Epithelial cell of esophagus (primary cell): ENCODE measurements around the gene ANXA11.
A peak's percentile ranks its signal among the peaks of the same experiment; 100 is the strongest.

Source experiments
- DNase-seq: peaks from one replicate; pipeline ENCODE4 v3.0.0; 2010; ENCODE audit warnings: low read depth
- H3K4me3 ChIP-seq: 2 replicates; pipeline ENCODE4 v1.5.1; 2011; ENCODE audit warnings: mild to moderate bottlenecking, low read length, control low read depth
- TF ChIP-seq, protein P1 (sequence below): IDR thresholded peaks from 2 replicates; pipeline ENCODE4 v1.5.1; 2011; ENCODE audit warnings: low read depth, mild to moderate bottlenecking, low read length, control low read depth, inconsistent platforms; ENCODE audit not compliant: insufficient read depth; ENCODE audit errors: missing control alignments

Gene ANXA11

DNA sequence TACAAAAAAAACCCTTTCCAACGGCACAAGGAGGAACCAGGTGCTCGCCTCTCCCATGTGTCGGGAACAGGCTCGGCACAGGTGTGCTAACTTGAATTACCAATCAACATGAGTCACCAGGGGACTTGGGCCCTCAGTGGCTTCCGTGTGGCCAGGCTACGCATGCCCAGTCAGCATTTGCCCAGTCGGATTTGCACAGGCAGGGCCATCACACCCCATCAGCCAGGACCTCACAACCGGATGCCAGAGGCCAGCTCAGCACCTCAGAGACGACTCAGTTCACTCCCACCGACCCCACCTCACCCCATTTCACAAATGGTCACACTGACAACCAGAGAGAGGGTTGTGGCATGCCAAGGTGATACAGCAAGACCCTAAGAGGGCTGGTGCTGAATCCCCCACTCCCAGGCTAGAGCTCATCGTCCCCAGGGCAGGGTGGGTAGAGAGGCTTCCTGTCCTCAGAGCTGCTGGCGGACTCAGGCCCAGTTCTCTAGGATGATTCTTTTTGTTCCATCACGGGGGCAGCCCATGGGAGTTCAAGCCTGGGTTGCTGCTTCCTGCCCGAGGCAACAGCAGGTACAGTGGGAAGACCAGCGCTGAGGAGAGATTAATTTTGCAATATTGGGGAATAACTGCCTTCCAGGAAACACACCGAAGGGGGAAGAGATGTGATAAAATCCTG is 13.6 kb downstream of the ANXA11 start:
- no peak overlapping the region for H3K4me3 ChIP-seq
- TF ChIP-seq, protein P1, sequence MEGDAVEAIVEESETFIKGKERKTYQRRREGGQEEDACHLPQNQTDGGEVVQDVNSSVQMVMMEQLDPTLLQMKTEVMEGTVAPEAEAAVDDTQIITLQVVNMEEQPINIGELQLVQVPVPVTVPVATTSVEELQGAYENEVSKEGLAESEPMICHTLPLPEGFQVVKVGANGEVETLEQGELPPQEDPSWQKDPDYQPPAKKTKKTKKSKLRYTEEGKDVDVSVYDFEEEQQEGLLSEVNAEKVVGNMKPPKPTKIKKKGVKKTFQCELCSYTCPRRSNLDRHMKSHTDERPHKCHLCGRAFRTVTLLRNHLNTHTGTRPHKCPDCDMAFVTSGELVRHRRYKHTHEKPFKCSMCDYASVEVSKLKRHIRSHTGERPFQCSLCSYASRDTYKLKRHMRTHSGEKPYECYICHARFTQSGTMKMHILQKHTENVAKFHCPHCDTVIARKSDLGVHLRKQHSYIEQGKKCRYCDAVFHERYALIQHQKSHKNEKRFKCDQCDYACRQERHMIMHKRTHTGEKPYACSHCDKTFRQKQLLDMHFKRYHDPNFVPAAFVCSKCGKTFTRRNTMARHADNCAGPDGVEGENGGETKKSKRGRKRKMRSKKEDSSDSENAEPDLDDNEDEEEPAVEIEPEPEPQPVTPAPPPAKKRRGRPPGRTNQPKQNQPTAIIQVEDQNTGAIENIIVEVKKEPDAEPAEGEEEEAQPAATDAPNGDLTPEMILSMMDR = no peak
- DNase-seq = peak; percentile 84

DNA sequence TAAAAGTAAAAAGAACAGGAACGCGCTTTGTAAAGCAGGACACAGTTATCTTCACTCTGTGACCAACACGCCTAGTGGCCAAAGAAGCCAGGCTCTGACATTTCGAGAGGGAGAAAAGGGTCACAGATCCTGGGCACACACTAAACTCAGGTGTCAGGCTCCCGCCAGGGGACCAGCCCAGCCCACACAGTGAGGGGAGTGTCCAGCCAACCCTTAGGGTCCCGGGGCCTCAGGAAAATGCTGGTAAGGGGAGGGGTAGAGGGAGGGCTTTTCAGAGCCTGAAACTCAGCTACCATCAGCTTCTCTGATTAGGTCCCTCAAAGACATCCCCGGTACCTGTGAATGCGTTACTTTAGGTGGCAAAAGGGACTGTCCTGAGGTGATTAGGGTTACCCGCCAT is 16.6 kb downstream of the ANXA11 start:
- no peak overlapping the region for H3K4me3 ChIP-seq
- TF ChIP-seq, protein P1 = no peak
- DNase-seq = no peak

DNA sequence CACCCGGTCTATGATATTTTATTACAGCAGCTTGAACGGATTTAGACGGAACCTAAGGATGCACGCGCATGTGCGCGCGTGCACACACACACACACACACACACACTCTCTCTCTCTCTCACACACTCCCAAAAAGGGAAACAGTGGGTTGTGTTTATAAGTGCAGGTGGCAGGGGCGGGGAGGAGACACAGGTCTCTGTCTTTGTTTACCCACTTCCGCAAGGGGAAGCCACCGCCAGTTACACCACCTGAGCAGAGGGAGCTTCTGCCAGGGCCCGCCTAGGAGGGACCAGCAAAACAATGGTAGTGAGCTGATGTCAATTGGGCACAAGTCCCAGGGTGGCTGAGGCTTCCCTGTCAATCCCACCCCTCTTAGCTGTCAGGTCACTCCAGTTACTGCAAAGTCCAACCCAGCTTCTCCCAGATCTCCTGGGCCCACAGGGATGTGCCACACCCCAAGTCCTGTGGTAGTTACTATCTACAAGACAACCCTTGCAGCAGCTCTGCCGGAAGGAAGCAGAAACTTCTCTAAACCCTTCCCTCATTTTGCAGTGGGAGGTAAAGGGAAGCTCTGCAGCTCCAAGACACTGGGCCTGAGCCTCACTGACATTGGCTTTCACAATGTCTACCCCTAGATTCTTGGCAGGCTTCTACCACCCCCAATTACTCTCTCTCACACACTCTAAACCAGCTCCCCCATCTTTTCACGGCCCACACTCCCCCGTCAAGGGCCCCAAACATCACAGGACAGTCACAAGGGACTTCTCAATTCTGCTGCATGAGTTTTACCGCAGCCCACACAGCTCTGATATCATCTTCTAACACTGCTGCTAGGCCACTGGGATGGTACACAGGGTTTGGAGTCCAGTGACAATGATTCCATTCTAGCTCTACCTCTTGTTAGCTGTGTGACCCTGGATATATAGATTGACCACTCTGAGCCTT is 17.6 kb downstream of the ANXA11 start:
- no peak overlapping the region for H3K4me3 ChIP-seq
- no peak for DNase-seq
- TF ChIP-seq, protein P1 = no peak

DNA sequence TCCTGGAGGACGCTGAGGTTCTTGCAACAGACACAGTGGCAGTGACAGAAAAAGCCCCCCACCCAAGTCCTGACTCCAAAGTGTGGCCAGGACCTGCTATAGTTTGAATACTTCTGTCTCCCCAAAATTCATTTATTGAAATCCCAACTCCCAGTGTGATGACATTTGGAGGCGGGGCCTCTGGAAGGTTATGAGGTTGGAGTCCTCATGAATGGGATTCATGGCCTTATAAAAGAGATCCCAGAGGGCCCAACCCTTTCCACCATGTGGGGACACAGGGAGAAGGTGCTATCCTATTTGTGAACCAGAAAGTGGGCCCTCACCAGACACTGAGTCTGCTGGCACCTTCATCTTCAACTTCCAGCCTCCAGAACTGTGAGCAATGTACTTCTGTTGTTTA is 18.3 kb downstream of the ANXA11 start:
- TF ChIP-seq, protein P1 = no peak
- DNase-seq = no peak
- H3K4me3 ChIP-seq = no peak overlapping the region

DNA sequence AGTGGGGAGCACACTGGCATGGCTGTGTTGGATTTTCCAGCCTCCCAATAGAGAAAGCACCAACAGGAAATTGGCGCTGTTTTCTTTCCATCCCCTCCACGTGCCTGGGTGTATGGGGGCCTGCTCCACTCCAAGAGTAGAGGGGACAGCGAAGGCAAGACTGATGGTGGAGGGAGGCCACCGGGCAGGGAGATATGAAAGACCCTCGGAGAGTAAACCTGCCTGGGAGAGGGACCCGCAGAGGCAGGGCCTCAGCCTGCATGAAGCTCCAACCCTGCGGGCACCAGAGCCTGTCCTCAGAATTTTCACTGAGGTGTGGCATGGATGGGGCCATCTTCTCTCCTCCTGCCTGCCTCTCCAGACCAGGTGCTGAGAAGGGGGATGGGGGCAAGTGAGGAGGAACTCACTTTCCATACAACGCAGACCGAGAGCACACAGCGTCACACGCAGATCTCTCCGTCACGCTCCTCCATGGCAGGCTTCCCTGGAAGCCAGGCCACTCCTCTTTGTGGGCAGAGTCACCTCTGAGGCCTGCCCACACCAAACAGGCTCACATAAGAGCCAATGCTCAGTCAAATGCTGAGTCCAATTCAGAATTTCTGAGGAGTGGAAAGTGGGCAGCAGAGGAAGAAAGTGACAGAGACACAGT is 18.8 kb downstream of the ANXA11 start:
- DNase-seq = no peak
- no peak overlapping the region for H3K4me3 ChIP-seq
- TF ChIP-seq, protein P1 = no peak

DNA sequence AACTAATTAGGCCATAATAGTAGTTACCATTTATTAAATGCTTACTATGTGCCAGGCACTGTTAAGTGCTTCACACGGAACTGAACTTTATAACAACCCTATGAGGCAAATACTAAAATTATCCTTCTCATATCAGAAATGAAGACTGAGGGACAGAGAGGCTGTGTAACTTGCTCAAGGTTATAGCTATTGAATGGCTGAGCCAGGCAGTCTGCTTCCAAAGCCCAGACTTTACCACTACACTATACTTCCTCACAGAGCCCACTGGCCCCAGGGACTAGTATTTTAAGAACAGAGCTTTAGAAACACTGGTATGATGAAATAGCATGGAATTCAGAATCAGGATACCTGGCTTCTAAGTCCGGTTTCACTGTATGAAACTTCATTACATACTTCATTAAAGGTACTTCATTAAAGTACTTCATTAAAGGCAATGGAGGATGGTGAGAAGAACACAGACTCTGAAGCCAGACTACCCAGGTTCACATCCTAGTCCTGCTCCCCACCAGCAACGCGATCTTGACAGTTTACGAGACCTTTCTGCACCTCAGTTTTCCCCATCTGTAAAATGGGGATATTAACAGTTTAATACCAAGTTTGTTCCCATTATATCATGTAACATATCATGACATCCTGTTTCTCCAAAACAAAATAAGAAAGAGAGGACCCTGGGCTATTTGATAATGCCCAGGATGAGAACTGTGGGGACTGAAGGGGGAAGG is 19.6 kb downstream of the ANXA11 start:
- DNase-seq = no peak
- TF ChIP-seq, protein P1 = no peak
- H3K4me3 ChIP-seq = no peak overlapping the region
